IPS DF 4.7 (cell line): ENCODE measurements around the gene SLC22A23.

ENCODE experiments used
- DNase-seq: peaks from one replicate; pipeline ENCODE4 v3.0.0-alpha.2; 2013; ENCODE audit warnings: low spot score; ENCODE audit errors: extremely low read depth

The SLC22A23 gene

DNA sequence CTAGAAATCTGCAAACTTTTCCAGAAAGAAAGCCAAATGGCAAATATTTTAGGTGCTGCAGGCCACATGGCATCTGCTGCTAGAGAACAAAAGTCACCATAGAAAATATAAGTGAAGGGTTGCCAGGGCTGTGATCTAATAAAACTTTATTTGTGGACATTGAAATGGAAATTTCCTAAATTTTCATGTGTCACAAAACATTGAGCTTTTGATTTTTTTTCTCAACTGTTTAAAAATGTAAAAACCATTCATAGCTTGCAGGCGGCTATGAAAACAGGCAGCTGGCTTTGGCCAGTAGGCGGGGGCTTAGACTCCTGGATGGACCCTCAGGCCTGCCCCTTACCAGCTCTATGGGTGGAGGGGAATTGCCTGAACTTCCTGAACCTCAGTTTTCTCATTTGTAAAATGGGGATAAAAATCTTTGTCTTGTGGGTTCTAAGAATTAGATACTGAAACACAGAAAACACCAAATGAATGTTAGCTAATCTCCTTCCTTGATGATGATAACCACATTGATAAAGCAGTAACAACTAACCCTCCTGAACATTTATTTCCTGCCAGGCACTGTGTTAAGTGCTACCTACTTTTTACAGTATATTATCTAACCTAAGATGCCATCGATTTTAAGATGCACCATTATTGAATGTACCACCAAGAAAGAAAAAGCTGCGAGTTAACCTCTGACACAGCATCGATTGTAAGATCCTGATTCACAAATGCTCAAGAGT lies 85.5 kb downstream of the SLC22A23 start:
- DNase-seq: no peak

DNA sequence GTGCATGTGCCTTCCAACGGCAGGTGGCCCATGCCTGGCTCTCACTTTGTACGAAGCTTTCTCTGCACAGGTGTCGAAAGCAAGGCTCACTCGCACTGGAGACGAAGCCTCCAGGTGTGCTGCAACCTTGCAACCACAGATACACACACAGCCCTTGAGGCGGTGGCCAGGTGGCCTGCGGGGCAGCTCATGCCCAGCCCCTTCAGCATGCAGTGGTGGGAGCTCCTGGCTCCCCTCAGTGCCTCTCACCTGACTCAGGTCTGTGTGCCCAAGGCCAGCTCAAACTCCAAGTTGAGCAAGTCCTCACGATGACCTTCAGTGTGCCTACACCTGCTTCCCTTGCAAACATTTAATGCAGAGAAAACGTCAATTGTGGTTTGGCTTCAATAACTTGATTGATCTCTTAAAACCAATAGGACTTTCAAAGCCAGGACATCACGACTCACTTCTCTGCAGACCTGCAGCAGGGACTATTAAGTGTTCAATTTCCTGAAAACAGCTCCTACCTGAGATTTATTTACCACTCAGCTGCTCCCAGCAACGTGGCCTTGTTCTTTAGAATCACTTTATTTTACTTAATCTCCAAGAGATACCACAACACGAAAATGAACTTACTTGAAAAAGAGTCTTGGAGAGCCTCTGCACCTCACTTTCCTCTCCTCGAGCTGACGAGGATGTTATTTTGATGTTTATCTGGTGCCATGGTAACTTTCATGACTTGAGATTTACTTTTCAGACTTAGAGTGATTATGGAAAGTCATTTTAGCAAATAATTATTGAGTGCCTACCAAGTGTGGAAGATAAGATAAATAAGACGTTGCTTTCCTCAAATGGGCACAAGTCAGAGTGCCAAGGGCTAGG lies 86.3 kb downstream of the SLC22A23 start:
- no peak for DNase-seq

DNA sequence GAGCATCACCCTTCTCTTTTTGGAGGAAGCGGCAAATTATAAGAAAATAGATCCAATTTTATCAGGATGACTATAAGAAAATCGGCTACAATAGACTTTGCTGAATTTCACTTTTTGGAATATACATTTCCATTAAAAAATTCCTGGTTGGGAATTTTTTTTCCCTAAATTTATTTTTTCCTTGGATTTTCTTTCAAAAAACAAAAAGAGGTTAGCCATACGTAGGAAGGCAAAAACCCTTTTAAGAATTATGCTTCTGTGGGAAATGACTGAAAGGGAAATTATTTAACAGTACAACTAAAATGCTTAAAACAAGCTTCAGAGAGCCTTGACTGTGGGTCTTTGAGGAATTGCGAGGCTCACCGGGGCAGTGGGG lies 86.9 kb downstream of the SLC22A23 start:
- no peak for DNase-seq

DNA sequence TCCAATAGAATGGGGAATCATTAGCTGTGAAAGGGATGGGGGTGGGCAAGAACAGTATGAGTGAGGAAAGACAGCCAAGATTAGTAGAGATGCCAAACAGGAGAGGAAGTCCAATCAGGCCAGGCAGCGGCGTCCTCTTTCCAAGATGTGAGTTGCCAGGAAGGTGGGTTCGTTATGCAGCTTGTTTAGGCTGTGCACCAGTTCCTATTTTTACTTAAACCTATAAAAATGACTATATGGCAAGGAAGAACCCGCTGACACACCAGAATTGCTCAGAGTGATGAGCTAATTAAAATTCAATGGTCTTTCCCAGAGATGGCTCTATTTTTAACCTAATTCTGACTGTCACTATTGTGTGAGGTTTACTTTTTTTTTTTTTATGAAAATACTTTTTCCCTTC lies 88.2 kb downstream of the SLC22A23 start:
- no peak for DNase-seq

DNA sequence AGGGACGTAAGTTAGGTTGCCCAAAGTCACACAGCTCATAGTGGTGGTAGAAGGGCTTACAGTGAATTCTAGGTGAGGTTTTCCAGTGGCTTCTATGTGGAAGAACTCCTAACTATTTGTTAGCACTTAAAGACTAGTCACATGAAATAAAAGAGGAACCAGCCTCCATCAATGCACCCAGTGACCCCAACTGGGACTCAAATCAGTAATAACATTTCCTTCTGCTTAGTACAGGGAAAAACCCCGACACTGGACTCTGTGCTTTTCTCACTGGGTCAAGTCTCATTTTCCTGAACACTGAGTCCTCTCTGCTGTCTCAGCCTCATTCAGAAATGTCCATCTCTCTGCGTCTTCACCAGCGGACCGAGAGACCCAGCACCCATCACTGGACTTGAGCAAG lies 89.2 kb downstream of the SLC22A23 start:
- no peak for DNase-seq

DNA sequence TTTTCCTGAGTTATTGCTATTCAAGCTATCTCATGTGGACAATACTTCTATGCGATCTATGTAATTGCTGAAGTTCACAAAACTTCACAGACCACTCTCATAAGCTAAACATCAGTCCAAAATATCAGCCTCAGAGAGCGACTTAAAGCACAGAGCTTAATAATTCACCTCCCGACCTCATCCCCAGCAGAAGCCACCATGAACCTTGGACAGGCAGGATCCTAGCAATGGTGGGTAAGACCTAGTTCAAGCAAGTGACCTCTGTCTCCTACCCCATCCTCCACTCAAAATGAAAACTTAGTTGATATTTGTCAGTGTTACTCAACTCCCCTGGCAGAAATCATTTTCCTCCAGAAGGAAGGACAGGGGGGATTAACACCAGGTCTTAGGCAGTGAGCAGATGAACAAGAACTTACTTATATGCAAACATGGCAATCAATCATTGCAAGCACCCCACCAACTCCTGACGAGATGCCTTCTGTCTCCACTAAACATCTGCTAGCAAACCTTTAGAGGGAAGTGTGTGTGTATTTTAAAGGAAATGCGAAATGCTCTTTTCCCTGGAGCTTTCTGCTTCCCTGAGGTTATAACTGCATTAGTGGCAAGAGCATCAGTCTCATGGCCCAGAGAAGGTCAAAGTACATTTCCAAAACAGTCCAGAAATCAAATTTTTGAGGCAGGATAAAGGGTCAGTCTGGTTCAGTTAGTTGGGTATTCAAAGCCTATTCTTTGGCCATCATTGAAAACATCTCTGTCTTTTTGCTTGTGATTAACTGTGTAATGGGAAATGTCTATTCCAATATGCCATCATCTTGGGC lies 90.0 kb downstream of the SLC22A23 start:
- DNase-seq: no peak

DNA sequence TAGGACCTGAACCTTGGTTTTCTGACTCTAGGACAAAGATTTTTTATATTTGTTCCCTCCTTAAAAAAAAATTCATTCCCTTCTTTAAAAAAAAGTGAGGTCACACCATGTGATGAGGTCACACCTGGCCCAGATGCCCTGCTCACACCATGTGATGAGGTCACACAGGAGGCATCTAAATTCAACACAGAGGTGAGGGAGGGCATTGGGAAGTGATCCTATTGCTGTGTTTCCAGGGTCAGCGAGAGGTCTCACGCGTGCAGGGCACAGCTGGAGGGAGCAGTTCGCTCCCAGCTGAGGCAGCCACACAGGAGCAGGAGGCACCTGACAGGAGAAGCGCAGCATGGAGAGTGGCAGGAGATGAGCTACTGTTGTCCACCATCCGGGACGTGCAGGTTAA lies 92.5 kb downstream of the SLC22A23 start:
- no peak for DNase-seq

DNA sequence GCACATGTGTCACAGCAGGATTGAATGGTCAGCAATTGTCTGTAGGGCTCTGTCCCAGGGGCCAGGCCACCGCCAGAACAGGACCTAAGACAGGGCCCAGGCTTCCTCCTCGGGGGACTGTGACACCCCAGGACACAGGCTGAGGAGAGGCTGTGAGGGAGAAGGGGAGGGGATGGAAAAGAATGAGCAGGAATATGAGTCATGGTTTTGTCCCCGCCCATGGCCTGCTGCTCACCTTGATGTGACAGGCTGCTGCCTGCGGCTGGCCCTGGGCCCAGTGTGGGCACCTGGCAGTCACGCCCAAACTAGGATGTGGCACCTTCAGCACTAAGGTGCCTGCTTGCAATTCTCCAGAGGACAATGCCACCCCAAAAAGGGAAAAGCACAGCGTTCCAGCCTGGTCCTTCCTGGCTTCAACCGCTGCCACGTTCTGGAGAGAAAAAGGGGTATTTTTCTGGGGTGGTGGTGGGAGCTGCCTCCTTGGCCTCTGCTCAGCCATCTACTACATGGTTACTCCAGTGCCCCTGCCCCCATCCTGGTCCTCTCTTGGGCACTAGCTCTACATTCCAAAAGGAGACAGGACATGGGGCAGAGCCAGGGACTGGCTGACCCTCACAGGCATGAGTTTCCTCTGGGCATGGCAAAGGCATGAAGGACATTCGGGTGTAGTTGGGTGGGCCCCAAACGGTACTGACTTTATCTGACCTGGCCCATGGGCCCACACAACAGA lies 93.4 kb downstream of the SLC22A23 start:
- DNase-seq: no peak

DNA sequence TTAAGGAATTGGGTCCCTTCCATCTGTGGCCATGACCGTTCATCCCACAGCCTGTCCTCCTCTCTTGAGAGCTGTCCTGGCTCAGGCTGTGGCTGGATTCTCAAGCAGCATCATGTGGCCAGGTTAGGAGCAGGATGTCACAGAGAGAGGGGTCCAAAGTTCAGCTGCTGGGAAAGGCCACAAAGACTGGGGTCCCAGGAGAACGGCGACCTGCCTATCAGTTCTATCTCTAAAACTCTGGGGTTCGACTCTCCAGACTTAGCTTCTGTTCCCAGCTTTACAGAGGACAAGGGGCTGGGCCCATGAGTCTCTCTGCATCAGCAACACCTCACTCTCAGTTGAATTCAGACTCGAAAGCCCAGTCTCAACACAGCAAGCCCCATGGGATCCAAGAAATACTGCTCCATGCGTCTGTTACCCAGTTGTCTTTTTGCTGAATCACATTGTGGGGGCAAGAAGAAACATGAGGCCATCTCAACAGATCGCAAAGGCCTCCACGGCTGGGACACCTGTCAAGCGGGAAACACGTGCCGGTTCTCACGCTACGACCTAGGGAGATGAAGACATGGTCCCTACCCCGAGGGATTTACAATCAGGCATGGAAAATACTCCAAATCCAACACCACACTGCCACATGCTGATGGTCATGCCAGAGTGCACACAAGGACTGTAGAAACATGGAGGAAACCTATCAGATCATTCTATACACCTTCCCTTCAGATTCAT lies 95.4 kb downstream of the SLC22A23 start:
- DNase-seq: no peak

DNA sequence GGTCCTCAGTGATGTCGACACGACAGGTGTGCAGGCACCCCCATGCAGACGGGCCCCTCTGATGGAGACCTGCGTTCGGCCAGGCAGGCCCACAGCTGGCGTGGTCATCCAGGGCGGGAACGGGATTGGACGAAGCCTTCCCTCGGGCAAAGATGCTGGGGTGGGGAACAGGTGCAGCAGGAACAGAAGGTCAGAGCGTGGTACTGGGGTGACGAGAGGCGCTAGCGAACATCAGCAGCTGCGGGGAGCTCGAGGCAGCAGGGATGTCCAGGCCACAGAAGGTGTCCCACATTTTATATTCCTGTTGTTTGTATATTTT lies 96.2 kb downstream of the SLC22A23 start:
- no peak for DNase-seq

DNA sequence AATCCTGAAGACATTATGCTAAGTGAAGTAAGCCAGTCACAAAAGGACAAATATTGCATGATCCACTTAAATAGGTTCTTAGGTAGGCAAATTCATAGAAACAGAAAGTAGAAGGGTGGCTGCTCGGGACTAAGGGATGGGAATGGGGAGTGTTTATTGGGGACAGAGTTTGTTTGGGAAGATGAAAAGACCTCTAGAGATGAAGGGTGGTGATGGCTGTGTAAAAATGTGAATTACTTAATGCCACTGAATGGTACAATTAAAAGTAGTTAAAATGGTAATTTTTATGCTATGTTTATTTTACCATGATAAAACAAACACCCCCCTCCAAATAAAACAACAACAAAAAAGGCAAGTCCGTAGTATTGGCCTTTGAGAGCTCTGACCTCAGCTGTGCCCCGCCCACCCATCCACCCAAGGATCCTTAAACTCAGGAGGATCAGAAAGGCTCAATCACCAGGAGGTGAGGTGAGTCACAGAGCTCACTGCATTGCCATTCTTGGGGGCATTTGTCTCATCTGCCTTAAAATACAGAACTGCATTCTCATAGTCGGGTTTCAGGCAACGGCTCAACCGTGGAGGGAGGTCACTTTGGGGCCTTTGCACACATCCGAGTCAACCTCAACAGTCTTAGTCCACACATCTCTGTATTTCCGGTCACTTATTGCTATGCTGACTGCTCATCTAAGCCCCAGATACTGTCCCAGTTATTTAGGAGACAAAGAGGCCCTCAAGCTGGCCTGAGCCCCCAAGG lies 96.7 kb downstream of the SLC22A23 start:
- DNase-seq: no peak

DNA sequence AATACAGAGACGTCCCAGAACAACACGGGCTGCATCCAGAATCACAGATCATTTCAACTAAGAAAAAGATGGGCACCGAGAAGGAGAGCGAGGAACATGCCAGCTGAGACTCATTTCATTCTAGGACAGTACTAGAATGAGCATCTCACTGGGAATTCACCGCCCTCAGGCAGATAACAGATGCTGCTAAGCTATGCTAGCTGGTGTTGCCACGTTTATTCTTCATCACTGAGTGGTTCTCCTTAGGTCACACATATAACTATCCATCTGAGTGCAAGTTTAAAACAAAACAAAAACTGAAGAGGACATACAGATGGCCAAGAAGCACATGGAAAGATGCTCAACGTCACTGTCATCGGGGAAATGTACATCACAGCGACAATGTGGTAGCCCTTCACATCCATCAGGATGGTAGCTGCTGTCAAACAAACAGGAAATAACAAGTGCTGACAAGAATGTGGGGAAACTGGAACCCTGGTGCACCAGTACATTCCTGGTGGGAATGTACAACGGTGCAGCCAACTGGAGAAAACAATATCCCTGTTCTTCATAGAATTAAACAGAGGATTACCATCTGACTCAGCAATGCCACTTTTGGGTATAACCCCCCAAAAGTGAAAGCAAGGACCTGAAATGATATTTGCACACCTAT lies 97.6 kb downstream of the SLC22A23 start:
- no peak for DNase-seq

DNA sequence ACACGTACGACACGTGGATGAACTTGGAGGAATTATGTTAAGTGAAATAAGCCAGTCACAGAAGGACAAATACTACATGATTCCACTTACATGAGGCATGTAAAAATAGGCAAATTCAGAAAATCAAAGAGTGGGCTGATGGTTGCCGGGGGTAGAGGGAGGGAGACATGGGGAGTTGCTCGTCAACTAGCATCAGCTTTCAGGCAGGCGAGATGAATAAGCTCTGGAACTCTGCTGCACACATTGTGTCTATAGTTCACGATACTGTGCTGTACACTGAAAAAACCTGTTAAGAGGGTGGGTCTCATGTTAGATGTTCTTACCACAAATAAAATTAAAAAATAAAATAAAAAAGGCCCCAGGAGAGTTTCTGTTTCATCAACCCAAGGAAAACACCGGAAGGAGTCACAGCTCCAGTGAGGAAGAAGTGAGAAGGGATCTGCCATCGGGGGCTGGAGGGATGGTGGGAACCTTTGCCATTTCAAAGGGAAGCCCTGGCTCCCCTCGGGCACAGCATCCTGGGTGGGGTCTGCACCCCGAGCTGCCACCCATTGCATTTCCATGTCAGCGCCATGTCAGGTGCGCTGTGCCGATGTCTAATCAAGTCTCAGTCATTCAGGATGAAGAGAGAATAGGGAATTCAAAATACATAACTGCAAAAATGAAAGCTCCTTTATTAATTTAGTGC lies 98.3 kb downstream of the SLC22A23 start:
- DNase-seq: no peak

DNA sequence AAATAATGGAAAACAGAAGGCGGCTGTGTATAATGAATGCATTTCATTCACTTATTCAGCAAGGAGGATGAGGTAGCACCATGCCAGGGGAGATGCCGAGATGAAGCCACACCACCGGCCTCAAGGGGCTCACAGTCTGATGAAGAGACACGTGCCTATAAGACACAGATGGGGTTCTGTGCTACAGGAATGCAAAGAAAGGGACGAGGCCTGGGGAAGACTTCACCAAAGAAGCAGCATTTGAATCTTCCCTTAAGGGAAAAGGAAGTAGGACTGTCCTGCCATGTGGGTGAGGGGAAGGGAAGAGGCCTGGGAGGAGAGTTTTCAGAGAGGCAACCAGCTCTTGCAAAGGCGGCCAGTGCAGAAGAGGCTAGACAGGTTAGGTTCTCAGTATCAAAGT lies 99.2 kb downstream of the SLC22A23 start:
- no peak for DNase-seq

DNA sequence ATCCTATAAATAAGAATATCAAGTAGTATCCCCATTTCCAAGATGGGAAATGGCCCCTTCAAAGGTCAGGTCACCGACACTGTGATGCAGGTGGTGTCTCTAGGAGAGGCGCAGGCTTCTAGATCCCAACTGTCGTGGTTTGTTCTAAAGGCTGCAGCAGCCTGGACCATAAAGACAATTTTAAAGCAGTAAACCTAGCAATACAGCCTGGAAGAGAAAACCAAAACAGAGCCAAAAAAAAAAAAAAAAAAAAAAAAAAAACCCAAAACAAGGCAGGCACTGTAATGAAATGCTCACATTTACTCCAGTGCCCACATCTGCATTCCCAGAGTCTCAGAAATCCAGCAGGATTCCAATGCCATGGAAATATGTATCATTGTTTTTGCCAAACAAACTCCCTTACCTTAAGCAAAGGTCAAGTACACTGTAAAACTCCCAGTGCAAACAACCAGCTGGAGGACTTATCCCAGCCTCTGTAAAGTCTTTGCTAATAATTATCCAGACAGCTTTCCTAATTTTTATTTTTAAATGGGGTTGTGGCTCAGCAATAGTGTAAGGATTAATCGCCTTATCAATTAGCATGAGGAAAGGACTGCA lies 99.9 kb downstream of the SLC22A23 start:
- DNase-seq: no peak

DNA sequence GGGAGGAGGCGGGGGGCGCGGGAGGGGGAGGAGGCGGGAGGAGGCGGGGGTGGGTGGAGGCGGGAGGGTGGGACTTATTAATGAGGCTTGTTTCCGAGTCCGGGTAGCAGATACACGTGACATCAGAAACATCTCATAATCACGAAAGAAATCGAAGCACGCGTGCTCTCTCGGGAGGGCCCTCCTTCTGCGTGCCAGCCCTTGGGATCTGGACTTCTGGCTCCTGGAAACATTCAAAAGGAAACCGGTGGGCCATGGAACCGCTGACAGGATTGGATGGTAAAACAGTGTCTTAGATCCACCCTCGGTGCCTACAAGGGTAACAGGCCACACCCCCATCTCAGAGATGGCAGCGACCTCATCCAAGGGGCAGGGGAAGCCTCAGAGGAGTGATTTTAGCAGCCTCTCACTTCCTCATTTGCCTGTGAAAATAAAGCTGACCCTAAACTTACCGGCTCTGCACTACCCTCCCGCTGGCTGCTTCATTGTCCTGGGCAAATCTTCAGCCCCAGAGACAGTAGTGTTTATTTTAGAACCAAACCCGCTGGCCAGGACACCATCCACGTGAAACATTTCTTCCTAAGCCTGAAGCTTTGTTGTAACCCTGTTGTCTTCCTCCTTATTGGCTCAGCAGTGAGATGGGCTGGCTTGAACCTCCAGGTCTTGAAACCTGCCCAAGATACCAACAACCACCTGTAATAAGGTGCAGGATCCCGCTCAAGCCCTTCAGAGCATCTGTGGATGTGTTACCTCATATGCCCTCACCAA lies 100.6 kb downstream of the SLC22A23 start:
- no peak for DNase-seq

DNA sequence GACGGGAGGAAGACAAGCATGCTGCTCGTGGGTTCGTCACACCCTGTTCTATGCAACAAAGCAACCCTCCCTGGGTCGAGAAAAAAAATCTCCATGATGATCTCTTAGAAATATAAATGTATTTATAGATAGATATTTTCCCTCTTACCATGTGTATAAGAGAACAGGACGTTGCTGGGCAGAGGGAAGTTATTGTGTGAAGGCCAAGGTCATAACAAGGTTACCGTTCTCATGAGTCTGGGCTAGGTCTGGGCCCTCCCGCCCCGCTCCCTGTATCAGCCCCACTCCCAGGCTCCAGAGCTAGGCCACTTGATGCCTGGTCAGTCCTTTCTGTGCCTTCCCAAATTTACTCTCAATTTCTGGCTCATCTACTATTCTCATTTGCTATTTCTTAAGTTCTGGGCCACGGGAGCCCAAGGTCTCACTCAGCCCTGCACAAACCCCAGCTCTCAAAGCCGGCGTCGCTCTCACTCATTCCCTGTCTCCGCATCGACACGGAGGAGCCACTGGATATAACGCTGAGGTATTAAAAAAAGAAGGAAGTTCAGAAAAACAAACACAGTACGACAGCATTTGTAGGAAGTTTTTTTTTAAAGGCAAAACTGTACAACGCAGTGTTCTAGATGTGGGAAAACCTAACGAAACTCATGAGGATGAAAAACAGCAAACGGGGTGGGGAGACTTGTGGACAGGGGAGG lies 101.3 kb downstream of the SLC22A23 start:
- DNase-seq: no peak
